VCaP (cell line): ENCODE data around the gene UBQLN4.

Source experiments
- H3K27ac ChIP-seq: fragments of 450-650 bp; 2 replicates; pipeline ENCODE4 v1.5.1; 2017
- TF ChIP-seq, protein P1 (sequence below): fragments of 450-650 bp; conservative IDR thresholded peaks from 2 replicates; pipeline ENCODE4 v1.5.1; 2017; ENCODE audit warnings: mild to moderate bottlenecking, moderate library complexity

Gene UBQLN4

GRCh38 chr1:156097499-156098178 is 44.0 kb upstream of the UBQLN4 start:
- H3K27ac ChIP-seq, result no peak overlapping the region
- TF ChIP-seq, protein P1, sequence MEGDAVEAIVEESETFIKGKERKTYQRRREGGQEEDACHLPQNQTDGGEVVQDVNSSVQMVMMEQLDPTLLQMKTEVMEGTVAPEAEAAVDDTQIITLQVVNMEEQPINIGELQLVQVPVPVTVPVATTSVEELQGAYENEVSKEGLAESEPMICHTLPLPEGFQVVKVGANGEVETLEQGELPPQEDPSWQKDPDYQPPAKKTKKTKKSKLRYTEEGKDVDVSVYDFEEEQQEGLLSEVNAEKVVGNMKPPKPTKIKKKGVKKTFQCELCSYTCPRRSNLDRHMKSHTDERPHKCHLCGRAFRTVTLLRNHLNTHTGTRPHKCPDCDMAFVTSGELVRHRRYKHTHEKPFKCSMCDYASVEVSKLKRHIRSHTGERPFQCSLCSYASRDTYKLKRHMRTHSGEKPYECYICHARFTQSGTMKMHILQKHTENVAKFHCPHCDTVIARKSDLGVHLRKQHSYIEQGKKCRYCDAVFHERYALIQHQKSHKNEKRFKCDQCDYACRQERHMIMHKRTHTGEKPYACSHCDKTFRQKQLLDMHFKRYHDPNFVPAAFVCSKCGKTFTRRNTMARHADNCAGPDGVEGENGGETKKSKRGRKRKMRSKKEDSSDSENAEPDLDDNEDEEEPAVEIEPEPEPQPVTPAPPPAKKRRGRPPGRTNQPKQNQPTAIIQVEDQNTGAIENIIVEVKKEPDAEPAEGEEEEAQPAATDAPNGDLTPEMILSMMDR, result no peak

- H3K27ac ChIP-seq, result no peak overlapping the region
- TF ChIP-seq, protein P1, result peak; percentile 96
Measured at GRCh38 chr1:156096640-156097391, 43.2 kb upstream of the UBQLN4 start.

GRCh38 chr1:156095906-156096508 is 42.4 kb upstream of the UBQLN4 start:
- H3K27ac ChIP-seq, result no peak overlapping the region
- TF ChIP-seq, protein P1, result no peak

DNA sequence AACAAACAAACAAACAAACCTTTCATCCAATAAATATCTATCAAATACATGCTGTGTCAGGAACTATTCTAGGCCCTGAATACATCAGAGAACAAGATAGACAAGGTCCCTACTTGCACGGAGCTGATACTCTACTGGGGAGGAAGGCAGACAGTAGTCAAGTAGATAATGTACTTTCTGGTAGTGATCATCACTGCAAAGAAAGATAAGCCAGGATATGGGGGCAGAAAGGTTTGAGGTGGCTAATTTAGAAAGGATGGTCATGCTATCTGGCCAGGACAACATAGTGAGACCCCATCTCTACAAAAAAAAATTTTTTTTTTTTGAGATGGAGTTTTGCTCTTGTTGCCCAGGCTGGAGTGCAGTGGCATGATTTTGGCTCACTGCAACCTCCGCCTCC is 38.0 kb upstream of the UBQLN4 start:
- TF ChIP-seq, protein P1, result no peak
- no peak overlapping the region for H3K27ac ChIP-seq

- H3K27ac ChIP-seq, result no peak overlapping the region
- TF ChIP-seq, protein P1, result peak; percentile 86
Measured at GRCh38 chr1:156090840-156091188, 37.2 kb upstream of the UBQLN4 start.

GRCh38 chr1:156090138-156090839 is 36.7 kb upstream of the UBQLN4 start:
- H3K27ac ChIP-seq, result no peak overlapping the region
- TF ChIP-seq, protein P1, result no peak

- H3K27ac ChIP-seq, result no peak overlapping the region
- TF ChIP-seq, protein P1, result no peak
Measured at GRCh38 chr1:156089704-156090103, 36.1 kb upstream of the UBQLN4 start.
